ENCODE results near the gene TERC.

GRCh38 chr3:169764312-169764881 lies 463 bp downstream of the TERC start:
- TF ChIP-seq CTCF (conservative IDR thresholded peaks at IDR 0.05 in 1 of 2, IDR thresholded peaks at IDR 0.05 in 1 of 2; ENCODE audit: extremely low read depth in 1 of 2, insufficient read depth in 1 of 2, low read depth in 1 of 2, low read length in 2 of 2): no peak
- TF ChIP-seq EZH2 (IDR thresholded peaks at IDR 0.05; ENCODE audit: borderline replicate concordance, low read length): no peak

Data from mammary epithelial cell (primary cell).